Smooth muscle cell (in vitro differentiated cells): ENCODE measurements around the gene CALML3. TPM values are rescaled to one million over a fixed set of nuclear protein-coding genes. Genes with fewer than 3 reads are reported as not detected.

Source experiments
- DNase-seq: peaks from one replicate; lab custom pipeline; 2025; ENCODE audit not compliant: unreplicated experiment; lab: John Stamatoyannopoulos, UW
- H2AFZ ChIP-seq: fragments of 200-600 bp; sonication (generic); 2 replicates; pipeline ENCODE4 v1.6.0; 2016; ENCODE audit warnings: antibody characterized with exemption, low read depth, mild to moderate bottlenecking
- H3F3A ChIP-seq: fragments of 200-600 bp; sonication (generic); 2 replicates; pipeline ENCODE4 v1.6.0; 2017; ENCODE audit warnings: antibody characterized with exemption, low read depth
- H3K27ac ChIP-seq: fragments of 200-600 bp; sonication (generic); 2 replicates; pipeline ENCODE4 v1.5.1; 2016; ENCODE audit warnings: low read depth, mild to moderate bottlenecking
- H3K27me3 ChIP-seq: fragments of 200-600 bp; sonication (generic); 2 replicates; pipeline ENCODE4 v1.6.1; 2016; ENCODE audit warnings: low read depth, mild to moderate bottlenecking
- H3K36me3 ChIP-seq: fragments of 200-600 bp; sonication (generic); 2 replicates; pipeline ENCODE4 v1.5.1; 2016; ENCODE audit warnings: low read depth
- H3K4me1 ChIP-seq: fragments of 200-600 bp; sonication (generic); 2 replicates; pipeline ENCODE4 v1.5.1; 2016; ENCODE audit warnings: low read depth
- H3K4me2 ChIP-seq: fragments of 200-600 bp; sonication (generic); 2 replicates; pipeline ENCODE4 v1.6.0; 2016; ENCODE audit warnings: mild to moderate bottlenecking
- H3K4me3 ChIP-seq: fragments of 200-600 bp; sonication (generic); 2 replicates; pipeline ENCODE4 v1.5.1; 2016; ENCODE audit warnings: mild to moderate bottlenecking
- H3K79me2 ChIP-seq: fragments of 200-600 bp; sonication (generic); 2 replicates; pipeline ENCODE4 v1.6.0; 2016; ENCODE audit warnings: low read depth, mild to moderate bottlenecking
- H3K9ac ChIP-seq: fragments of 200-600 bp; sonication (generic); 2 replicates; pipeline ENCODE4 v1.6.0; 2016; ENCODE audit warnings: low read depth
- H3K9me3 ChIP-seq: fragments of 200-600 bp; sonication (generic); replicated peaks from 2 replicates; pipeline ENCODE4 v1.5.1; 2016; ENCODE audit warnings: low read depth
- H4K20me1 ChIP-seq: fragments of 200-600 bp; sonication (generic); 2 replicates; pipeline ENCODE4 v1.6.0; 2016; ENCODE audit warnings: low read depth
- CTCF ChIP-seq: fragments of 200-600 bp; sonication (generic); IDR thresholded peaks from 2 replicates; pipeline ENCODE4 v1.5.1; 2017; ENCODE audit warnings: borderline replicate concordance, mild to moderate bottlenecking, antibody characterized with exemption; ENCODE audit not compliant: insufficient read depth, poor library complexity, severe bottlenecking
- WGBS: methylation state at CpG from one replicate; pipeline ENCODE4 v1.1.7; 2016; ENCODE audit warnings: low lambda C conversion rate; 5-methylcytosine and 5-hydroxymethylcytosine counted together
- polyA plus RNA-seq: library from polyadenylated mRNA; unstranded; fragments of >200 nt; fragmentation: Nextera tagmentation; extraction: Ambion mirVana; gene quantifications from 2 replicates; pipeline ENCODE4 v1.2.1, GENCODE V29; 2016
- total RNA-seq: library from RNA; depleted of rRNA; stranded (reverse); fragments of >200 nt; gene quantifications from 2 replicates; pipeline ENCODE4 v1.2.3, GENCODE V29; 2014

Gene CALML3
- total and polyA plus RNA-seq, 2 experiments from 2014 or later, result 0.49 TPM; not detected in 1

- Histone ChIP-seq H3K27me3 (no peaks in the 10 kb centered on the region), H3K9me3 (no peaks in the 10 kb centered on the region), H3K27ac (peak overlapping the region; percentile 95), H3K4me3 (no peak overlapping the region), H4K20me1 (no peaks in the 10 kb centered on the region), H2AFZ (no peak overlapping the region), H3K9ac (no peak overlapping the region), H3K4me1 (peaks cover 20% of the 10 kb centered on the region), H3K4me2 (peak overlapping the region; percentile 65), H3K36me3 (no peaks in the 10 kb centered on the region), H3F3A (peaks cover 20% of the 10 kb centered on the region), H3K79me2 (no peaks in the 10 kb centered on the region)
- no peak for DNase-seq
- no peak for TF ChIP-seq CTCF
- WGBS, result 75% methylated on average over 8 of the region's 8 CpGs
These were observed 40.4 kb downstream of the CALML3 start for GRCh38 chr10:5565205-5565545.

- whole genome bisulfite sequencing, result 49% methylated on average over 23 of the region's 23 CpGs
- H3K79me2 ChIP-seq, result no peaks in the 10 kb centered on the region
- H3K4me1 ChIP-seq, result peaks cover 17% of the 10 kb centered on the region
- peak overlapping the region; percentile 78 for H3K9ac ChIP-seq
- no peak for DNase-seq
- peak overlapping the region; percentile 95 for H3K27ac ChIP-seq
- no peaks in the 10 kb centered on the region for H3K36me3 ChIP-seq
- no peaks in the 10 kb centered on the region for H3K9me3 ChIP-seq
- no peak overlapping the region for H2AFZ ChIP-seq
- peak overlapping the region; percentile 65 for H3K4me2 ChIP-seq
- H3F3A ChIP-seq, result peaks cover 17% of the 10 kb centered on the region
- no peaks in the 10 kb centered on the region for H3K27me3 ChIP-seq
- no peak overlapping the region for H3K4me3 ChIP-seq
- no peak for TF ChIP-seq CTCF
- H4K20me1 ChIP-seq, result no peaks in the 10 kb centered on the region
These were observed 41.2 kb downstream of the CALML3 start for GRCh38 chr10:5565671-5566581.

GRCh38 chr10:5566614-5567013 is 41.9 kb downstream of the CALML3 start:
- no peak for DNase-seq
- no peak overlapping the region for H3K4me3 ChIP-seq
- no peaks in the 10 kb centered on the region for H3K36me3 ChIP-seq
- peaks cover 17% of the 10 kb centered on the region for H3K4me1 ChIP-seq
- TF ChIP-seq CTCF, result no peak
- H3K9me3 ChIP-seq, result no peaks in the 10 kb centered on the region
- H3K27ac ChIP-seq, result peak overlapping the region; percentile 95
- no peaks in the 10 kb centered on the region for H4K20me1 ChIP-seq
- peaks cover 17% of the 10 kb centered on the region for H3F3A ChIP-seq
- H3K9ac ChIP-seq, result peak overlapping the region; percentile 78
- H3K27me3 ChIP-seq, result no peaks in the 10 kb centered on the region
- WGBS, result 84% methylated on average over 3 of the region's 3 CpGs
- no peak overlapping the region for H2AFZ ChIP-seq
- no peaks in the 10 kb centered on the region for H3K79me2 ChIP-seq
- peak overlapping the region; percentile 39 for H3K4me2 ChIP-seq
